Glutamatergic neuron (in vitro differentiated cells): ENCODE data around the gene PSMB2. TPM values are rescaled to one million over a fixed set of nuclear protein-coding genes. Genes with fewer than 3 reads are reported as not detected.
A peak's percentile ranks its signal among the peaks of the same experiment; 100 is the strongest.

Experiments
- DNase-seq: peaks from one replicate; pipeline ENCODE4 v3.0.0; 2022
- H3K27ac Mint-ChIP-seq: one replicate; pipeline ENCODE4 v1.8.0; 2020; ENCODE audit warnings: mild to moderate bottlenecking, mixed read lengths, inconsistent platforms; ENCODE audit not compliant: unreplicated experiment
- H3K27me3 Mint-ChIP-seq: one replicate; pipeline ENCODE4 v1.8.0; 2020; ENCODE audit warnings: mild to moderate bottlenecking, moderate library complexity, mixed read lengths, inconsistent platforms; ENCODE audit not compliant: unreplicated experiment
- H3K36me3 Mint-ChIP-seq: one replicate; pipeline ENCODE4 v1.8.0; 2020; ENCODE audit warnings: mild to moderate bottlenecking, mixed read lengths, inconsistent platforms; ENCODE audit not compliant: unreplicated experiment
- H3K4me1 Mint-ChIP-seq: one replicate; pipeline ENCODE4 v1.8.0; 2020; ENCODE audit warnings: mild to moderate bottlenecking, low read depth, mixed read lengths, inconsistent platforms; ENCODE audit not compliant: unreplicated experiment
- H3K4me3 Mint-ChIP-seq: one replicate; pipeline ENCODE4 v1.8.0; 2020; ENCODE audit warnings: mild to moderate bottlenecking, mixed read lengths, inconsistent platforms; ENCODE audit not compliant: unreplicated experiment
- H3K9me3 Mint-ChIP-seq: one replicate; pipeline ENCODE4 v1.8.0; 2020; ENCODE audit warnings: mild to moderate bottlenecking, moderate library complexity, mixed read lengths, inconsistent platforms; ENCODE audit not compliant: unreplicated experiment
- total RNA-seq: library from RNA; stranded (reverse); fragmentation: NEBNext Ultra II Directional; extraction: Animal tissue kit (Norgen Biotek cat#: 25700); gene quantifications from one replicate; pipeline ENCODE4 v1.2.1, GENCODE V29; 2021; ENCODE audit not compliant: unreplicated experiment
- TF ChIP-seq, protein P1 (sequence below): fragments of 200-600 bp; sonication (generic); IDR thresholded peaks from one replicate; pipeline ENCODE4 v1.5.0; 2021; ENCODE audit not compliant: partially characterized antibody, unreplicated experiment

Gene PSMB2
- total RNA-seq, 1 donor from 2014 or later, result 85.8 TPM

DNA sequence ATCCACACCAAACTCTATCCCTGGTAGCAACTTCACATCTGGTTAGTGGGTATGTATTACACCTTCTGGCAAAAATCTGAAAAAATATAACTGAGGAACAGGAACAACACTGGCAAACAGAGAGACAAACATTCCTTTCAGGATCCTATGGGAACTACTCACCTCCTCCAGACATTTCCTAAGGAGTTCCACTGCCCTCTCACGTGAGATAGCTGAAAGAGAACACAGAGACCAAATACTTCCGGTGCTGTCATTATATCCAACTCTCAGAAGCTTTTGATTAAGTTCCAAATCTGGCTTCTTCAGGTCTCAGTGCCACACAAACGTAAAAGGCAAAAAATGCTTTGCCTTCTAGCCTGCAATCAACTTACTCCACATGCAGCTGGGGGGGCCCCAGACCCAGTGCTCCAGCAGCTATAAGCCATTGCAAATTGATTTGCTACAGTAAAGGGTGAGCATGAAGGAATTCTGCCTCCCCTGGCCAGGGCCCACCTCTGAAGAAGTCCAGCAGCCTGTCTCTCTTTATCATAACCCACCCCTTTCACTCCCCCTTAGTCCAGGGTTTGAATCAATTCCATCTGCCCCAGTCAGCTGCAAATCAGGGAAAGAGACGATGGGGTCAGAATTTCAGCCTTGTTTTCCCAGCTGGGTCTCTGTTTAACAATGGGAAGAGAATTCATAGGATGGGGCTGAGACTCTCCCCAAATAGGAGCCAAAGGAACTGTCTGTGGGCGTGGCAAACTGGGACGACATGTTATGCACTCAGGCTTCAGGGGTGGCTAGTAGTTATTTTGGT is 36.1 kb downstream of the PSMB2 start:
- H3K4me1 Mint-ChIP-seq, result peaks cover 5% of the 10 kb centered on the region
- no peak overlapping the region for H3K4me3 Mint-ChIP-seq
- H3K36me3 Mint-ChIP-seq, result no peaks in the 10 kb centered on the region
- TF ChIP-seq, protein P1, sequence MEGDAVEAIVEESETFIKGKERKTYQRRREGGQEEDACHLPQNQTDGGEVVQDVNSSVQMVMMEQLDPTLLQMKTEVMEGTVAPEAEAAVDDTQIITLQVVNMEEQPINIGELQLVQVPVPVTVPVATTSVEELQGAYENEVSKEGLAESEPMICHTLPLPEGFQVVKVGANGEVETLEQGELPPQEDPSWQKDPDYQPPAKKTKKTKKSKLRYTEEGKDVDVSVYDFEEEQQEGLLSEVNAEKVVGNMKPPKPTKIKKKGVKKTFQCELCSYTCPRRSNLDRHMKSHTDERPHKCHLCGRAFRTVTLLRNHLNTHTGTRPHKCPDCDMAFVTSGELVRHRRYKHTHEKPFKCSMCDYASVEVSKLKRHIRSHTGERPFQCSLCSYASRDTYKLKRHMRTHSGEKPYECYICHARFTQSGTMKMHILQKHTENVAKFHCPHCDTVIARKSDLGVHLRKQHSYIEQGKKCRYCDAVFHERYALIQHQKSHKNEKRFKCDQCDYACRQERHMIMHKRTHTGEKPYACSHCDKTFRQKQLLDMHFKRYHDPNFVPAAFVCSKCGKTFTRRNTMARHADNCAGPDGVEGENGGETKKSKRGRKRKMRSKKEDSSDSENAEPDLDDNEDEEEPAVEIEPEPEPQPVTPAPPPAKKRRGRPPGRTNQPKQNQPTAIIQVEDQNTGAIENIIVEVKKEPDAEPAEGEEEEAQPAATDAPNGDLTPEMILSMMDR, result no peak
- H3K27me3 Mint-ChIP-seq, result peaks cover 2% of the 10 kb centered on the region
- no peak overlapping the region for H3K27ac Mint-ChIP-seq
- no peak for DNase-seq
- H3K9me3 Mint-ChIP-seq, result peaks cover 2% of the 10 kb centered on the region

DNA sequence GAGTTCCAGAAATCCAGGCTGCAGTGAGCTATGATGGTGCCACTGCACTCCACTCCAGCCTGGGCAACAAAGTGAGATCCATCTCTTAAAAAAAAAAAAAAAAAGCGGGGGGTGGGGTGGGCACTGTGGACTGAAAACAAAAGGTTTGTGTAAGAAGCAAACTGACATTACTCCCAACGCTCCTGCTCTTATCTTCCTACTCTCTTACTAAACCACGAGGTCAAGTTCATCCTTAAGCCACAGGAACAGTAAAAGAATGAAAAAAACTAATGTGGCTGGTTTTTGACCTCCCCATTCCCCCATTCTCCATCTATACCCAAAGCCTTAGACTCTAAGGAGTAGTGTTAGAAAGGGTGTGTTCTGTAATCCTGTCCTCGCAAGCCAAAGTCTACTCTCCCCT is 37.4 kb downstream of the PSMB2 start:
- TF ChIP-seq, protein P1, result no peak
- H3K9me3 Mint-ChIP-seq, result peaks cover 2% of the 10 kb centered on the region
- H3K27ac Mint-ChIP-seq, result no peak overlapping the region
- H3K4me3 Mint-ChIP-seq, result no peak overlapping the region
- H3K36me3 Mint-ChIP-seq, result no peaks in the 10 kb centered on the region
- peaks cover 2% of the 10 kb centered on the region for H3K27me3 Mint-ChIP-seq
- H3K4me1 Mint-ChIP-seq, result peaks cover 12% of the 10 kb centered on the region
- DNase-seq, result no peak

DNA sequence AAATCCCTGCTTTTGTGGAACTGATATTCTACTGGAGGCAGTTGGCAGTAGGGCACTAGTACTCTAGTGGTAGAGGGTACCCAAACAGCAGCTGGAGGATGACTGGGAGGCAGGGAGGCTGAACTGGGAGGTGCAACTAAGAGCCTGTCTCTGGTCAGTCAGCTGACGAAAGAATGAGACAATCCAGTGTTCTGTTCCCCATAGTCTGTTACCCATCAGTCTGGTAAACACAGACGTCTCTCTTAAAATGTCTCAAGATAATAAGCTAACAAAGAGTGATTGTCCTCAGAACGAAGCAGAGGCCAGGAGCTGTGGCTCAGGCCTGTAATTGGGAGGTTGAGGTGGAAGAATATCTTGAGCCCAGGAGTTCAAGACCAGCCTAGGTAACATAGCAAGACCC is 37.9 kb downstream of the PSMB2 start:
- H3K4me1 Mint-ChIP-seq, result peaks cover 16% of the 10 kb centered on the region
- peaks cover 2% of the 10 kb centered on the region for H3K9me3 Mint-ChIP-seq
- no peak for DNase-seq
- no peak overlapping the region for H3K27ac Mint-ChIP-seq
- no peak overlapping the region for H3K4me3 Mint-ChIP-seq
- H3K27me3 Mint-ChIP-seq, result peaks cover 2% of the 10 kb centered on the region
- TF ChIP-seq, protein P1, result no peak
- H3K36me3 Mint-ChIP-seq, result no peaks in the 10 kb centered on the region

DNA sequence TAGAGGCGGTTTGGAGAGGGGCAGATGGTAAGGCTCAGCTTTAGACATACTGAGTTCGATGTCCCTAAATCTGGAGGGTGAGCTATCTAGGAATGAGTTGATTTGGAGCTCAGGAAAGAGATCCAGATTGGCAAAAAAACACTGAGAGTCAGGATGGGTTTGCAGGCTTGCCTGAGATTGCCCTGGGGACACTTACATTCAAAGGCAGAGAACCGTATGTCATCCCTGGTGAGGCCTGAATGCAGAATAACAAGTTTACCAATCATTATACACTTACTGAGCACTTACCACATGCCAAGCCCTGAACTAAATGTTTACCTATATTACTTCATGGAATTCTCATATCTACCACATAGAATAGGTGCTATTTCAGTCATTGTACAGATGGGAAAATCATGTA is 40.7 kb downstream of the PSMB2 start:
- H3K9me3 Mint-ChIP-seq, result peaks cover 2% of the 10 kb centered on the region
- TF ChIP-seq, protein P1, result no peak
- no peak for DNase-seq
- no peaks in the 10 kb centered on the region for H3K36me3 Mint-ChIP-seq
- H3K27me3 Mint-ChIP-seq, result peaks cover 2% of the 10 kb centered on the region
- H3K4me3 Mint-ChIP-seq, result peak overlapping the region; percentile 60
- H3K4me1 Mint-ChIP-seq, result peaks cover 14% of the 10 kb centered on the region
- H3K27ac Mint-ChIP-seq, result peak overlapping the region; percentile 83

DNA sequence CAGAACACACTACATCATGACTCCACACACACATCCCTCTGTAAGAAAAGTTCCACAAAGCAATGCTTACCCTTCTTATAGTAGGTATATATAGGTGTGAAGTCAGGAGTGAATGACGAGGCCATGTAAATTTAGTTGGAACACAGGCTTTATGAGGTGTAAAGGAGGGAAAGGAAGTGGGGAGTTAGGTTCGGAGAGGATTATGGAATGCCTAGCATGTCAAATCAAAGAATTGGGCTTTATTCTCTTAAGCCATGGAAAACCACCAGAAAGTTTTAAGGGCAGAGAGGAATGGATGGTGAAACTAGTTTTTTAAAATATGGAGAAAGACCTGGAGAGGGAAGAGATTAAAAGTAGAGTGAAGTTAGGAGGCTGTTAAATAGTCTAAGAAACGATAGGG is 41.9 kb downstream of the PSMB2 start:
- peak overlapping the region; percentile 2 for H3K4me3 Mint-ChIP-seq
- H3K4me1 Mint-ChIP-seq, result peaks cover 11% of the 10 kb centered on the region
- H3K36me3 Mint-ChIP-seq, result no peaks in the 10 kb centered on the region
- H3K27me3 Mint-ChIP-seq, result peaks cover 2% of the 10 kb centered on the region
- peaks cover 2% of the 10 kb centered on the region for H3K9me3 Mint-ChIP-seq
- DNase-seq, result no peak
- TF ChIP-seq, protein P1, result no peak
- H3K27ac Mint-ChIP-seq, result peak overlapping the region; percentile 69
